ENCODE measurements around the gene NFXL1.

The NFXL1 gene

GRCh38 chr4:47830265-47831025 is 83.9 kb downstream of the NFXL1 start:
- DNase-seq = no peak

- no peak for DNase-seq
These were observed 84.9 kb downstream of the NFXL1 start for GRCh38 chr4:47829438-47829837.

GRCh38 chr4:47827343-47828047 is 86.9 kb downstream of the NFXL1 start:
- DNase-seq = no peak

GRCh38 chr4:47824840-47825239 is 89.5 kb downstream of the NFXL1 start:
- DNase-seq = peak in 1 of 2 experiments; percentile 16

- DNase-seq = no peak
These were observed 95.2 kb downstream of the NFXL1 start for GRCh38 chr4:47819178-47819577.

GRCh38 chr4:47817275-47817674 is 97.1 kb downstream of the NFXL1 start:
- no peak for DNase-seq

GRCh38 chr4:47816748-47817147 is 97.6 kb downstream of the NFXL1 start:
- DNase-seq = no peak

- DNase-seq = no peak
These were observed 99.6 kb downstream of the NFXL1 start for GRCh38 chr4:47814618-47815295.

- no peak for DNase-seq
These were observed 104.7 kb downstream of the NFXL1 start for GRCh38 chr4:47809654-47810203.

- DNase-seq = no peak
These were observed 109.8 kb downstream of the NFXL1 start for GRCh38 chr4:47804598-47804997.

GRCh38 chr4:47801481-47802002 is 112.8 kb downstream of the NFXL1 start:
- no peak for DNase-seq

GRCh38 chr4:47798165-47798564 is 116.2 kb downstream of the NFXL1 start:
- DNase-seq = no peak
